ENCODE measurements around the gene CACNB4.

DNA sequence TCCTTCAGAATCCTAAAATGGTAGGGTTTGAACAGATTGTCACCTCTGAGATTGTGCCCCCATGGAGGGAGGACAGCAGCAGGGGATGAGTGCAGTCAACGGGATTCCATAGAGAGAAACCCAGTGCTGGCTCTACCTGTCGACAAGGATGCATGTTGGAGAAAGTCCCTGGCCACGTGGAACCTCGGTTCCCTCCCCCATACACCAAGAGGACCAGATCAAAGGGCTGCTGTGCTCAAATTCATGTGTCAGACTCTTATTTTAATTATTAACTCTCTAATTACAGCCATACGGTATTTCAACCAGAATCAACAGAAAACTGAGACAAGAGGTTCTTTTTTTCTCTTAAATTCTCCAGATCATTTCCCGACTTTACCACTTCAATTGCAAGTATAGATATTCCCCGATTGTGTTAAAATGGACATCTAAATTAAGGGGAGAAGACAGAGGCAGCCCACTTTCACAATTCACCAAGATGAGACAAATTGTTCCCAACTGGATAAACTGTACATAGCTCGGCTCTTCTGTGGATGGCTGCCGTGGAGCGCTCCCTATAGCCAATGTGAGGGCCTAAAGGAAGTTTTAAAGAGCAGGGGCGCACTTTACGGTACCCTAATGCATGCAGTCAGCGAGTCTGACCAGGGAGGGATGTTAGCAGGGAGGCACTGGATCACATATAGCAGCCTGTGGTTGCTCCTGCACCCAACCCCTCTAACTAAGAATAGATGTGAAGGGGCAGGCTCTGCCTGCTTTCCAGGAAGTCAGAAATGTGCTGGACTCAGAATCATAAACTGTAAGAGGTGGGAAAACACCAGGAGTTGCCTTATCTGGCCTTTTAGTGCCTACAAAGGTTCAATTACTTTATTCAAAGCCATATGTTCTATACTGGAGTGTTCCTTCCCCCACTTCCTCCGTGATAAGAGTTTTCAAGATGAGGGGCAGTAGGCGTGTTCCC lies 123.1 kb downstream of the CACNB4 start:
- TF ChIP-seq NFRKB (IDR thresholded peaks at IDR 0.05) (no peak), BHLHE40 (IDR thresholded peaks at IDR 0.05; ENCODE audit: borderline replicate concordance) (no peak), SP1 (IDR thresholded peaks at IDR 0.05) (no peak), FOXA1 (IDR thresholded peaks at IDR 0.05) (no peak), ELF4 (IDR thresholded peaks at IDR 0.05) (no peak), SUZ12 (IDR thresholded peaks at IDR 0.05) (no peak), ZNF384 (IDR thresholded peaks at IDR 0.05) (no peak), ARNT (IDR thresholded peaks at IDR 0.05) (no peak), FOXK2 (IDR thresholded peaks at IDR 0.05) (no peak), CTBP1 (IDR thresholded peaks at IDR 0.05; ENCODE audit: borderline replicate concordance) (no peak)
- TF ChIP-seq, protein P1, sequence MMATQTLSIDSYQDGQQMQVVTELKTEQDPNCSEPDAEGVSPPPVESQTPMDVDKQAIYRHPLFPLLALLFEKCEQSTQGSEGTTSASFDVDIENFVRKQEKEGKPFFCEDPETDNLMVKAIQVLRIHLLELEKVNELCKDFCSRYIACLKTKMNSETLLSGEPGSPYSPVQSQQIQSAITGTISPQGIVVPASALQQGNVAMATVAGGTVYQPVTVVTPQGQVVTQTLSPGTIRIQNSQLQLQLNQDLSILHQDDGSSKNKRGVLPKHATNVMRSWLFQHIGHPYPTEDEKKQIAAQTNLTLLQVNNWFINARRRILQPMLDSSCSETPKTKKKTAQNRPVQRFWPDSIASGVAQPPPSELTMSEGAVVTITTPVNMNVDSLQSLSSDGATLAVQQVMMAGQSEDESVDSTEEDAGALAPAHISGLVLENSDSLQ (IDR thresholded peaks at IDR 0.05), result no peak

All from HEK293T (cell line).